ENCODE measurements around the gene RGL2.

DNA sequence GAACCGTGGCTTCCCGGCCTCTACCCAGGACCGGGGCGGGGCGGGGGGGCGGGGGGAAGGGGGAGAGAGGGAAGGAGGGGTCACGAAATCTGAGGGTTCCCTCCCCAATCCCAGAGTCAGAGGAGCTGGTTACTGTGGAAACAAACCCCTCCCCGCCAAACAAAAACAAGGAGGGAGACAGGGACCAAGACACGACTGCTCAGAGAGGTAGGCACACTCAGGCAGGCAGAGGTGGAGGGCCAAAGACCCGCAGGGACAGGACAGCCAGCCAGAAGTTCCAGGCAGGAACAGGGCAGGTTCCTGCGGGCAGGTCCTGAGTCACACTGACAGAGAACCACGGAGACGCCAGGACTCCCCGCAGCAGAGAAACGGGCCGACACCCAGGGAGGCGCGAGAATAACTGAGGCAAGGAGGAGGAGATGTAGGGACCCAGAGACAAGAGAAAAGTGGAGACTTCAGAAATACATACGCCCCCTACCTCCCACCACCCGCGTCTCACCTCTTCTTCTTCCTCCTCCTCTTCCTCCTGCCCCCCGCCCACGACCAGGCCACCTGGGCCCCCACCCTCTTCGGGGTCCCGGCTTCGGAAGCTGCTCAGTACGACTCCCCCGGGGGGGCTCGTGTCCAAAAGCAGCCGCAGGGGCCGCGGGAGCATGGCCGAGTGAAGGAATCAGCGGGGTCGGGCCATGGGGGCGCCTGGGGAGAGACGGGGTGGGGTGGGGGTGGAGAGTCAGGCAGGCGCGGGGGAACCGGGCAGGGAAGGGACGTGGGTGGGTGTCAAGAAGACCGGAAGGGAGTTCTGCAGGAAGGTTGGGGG is 578 bp downstream of the RGL2 start:
- TF ChIP-seq, protein P1, sequence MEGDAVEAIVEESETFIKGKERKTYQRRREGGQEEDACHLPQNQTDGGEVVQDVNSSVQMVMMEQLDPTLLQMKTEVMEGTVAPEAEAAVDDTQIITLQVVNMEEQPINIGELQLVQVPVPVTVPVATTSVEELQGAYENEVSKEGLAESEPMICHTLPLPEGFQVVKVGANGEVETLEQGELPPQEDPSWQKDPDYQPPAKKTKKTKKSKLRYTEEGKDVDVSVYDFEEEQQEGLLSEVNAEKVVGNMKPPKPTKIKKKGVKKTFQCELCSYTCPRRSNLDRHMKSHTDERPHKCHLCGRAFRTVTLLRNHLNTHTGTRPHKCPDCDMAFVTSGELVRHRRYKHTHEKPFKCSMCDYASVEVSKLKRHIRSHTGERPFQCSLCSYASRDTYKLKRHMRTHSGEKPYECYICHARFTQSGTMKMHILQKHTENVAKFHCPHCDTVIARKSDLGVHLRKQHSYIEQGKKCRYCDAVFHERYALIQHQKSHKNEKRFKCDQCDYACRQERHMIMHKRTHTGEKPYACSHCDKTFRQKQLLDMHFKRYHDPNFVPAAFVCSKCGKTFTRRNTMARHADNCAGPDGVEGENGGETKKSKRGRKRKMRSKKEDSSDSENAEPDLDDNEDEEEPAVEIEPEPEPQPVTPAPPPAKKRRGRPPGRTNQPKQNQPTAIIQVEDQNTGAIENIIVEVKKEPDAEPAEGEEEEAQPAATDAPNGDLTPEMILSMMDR (conservative IDR thresholded peaks at IDR 0.05 in 1 of 2, IDR thresholded peaks at IDR 0.05 in 1 of 2; ENCODE audit: extremely low read depth in 1 of 2, insufficient read depth in 1 of 2, low read depth in 1 of 2, low read length in 2 of 2): no peak
- no peak for TF ChIP-seq EZH2 (IDR thresholded peaks at IDR 0.05; ENCODE audit: borderline replicate concordance, low read length)

Measured in mammary epithelial cell (primary cell).